Tibial nerve (tissue), 4 donors: ENCODE results near the gene CCDC57. TPM values are rescaled to one million over a fixed set of nuclear protein-coding genes. Genes with fewer than 3 reads are reported as not detected.
"Not testable (repeated sequence)": the region's sequence is repeated elsewhere in the genome, so short reads cannot be mapped to it uniquely, and the experiment has no call there.

Source experiments
- DNase-seq, 2 donors: peaks; one replicate each; pipeline ENCODE4 v3.0.0-alpha.2; 2019; ENCODE audit warnings: low spot score in 2 of 2
- H3K27ac ChIP-seq, 4 donors: fragments of 200-600 bp; sonication (generic) in 3 of 4; one replicate each; pipeline ENCODE4 v1.5.1; 2017 to 2019; ENCODE audit warnings: mild to moderate bottlenecking in 1 of 4
- H3K27me3 ChIP-seq, 2 donors: fragments of 200-600 bp; sonication (generic) in 1 of 2; one replicate each; pipeline versions ENCODE4 v1.5.1 to v1.6.0; 2017 to 2019
- H3K36me3 ChIP-seq, 3 donors: fragments of 200-600 bp; sonication (generic); one replicate each; pipeline ENCODE4 v1.5.1; 2018 to 2019
- H3K4me1 ChIP-seq, 4 donors: fragments of 200-600 bp; sonication (generic) in 3 of 4; one replicate each; pipeline ENCODE4 v1.5.1; 2017 to 2019
- H3K4me3 ChIP-seq, 4 donors: fragments of 200-600 bp; sonication (generic) in 3 of 4; one replicate each; pipeline ENCODE4 v1.5.1; 2017 to 2019; ENCODE audit warnings: mild to moderate bottlenecking in 1 of 4, moderate library complexity in 1 of 4
- H3K9me3 ChIP-seq, 4 donors: fragments of 200-600 bp; sonication (generic) in 3 of 4; one replicate each; pipeline ENCODE4 v1.5.1; 2017 to 2019
- CTCF ChIP-seq, 5 experiments: fragments of 200-600 bp in 3 of 5; fragments of 450-650 bp in 2 of 5; sonication (generic) in 3 of 5; IDR thresholded peaks; one replicate each; pipeline ENCODE4 v1.5.1; 2016 to 2019; ENCODE audit warnings: antibody characterized with exemption in 5 of 5, mild to moderate bottlenecking in 3 of 5, moderate library complexity in 2 of 5
- EP300 ChIP-seq, 2 donors: sonication (generic); formaldehyde crosslinking; IDR thresholded peaks; one replicate each; pipeline ENCODE4 v1.6.1; 2017; ENCODE audit warnings: antibody characterized with exemption in 2 of 2, mild to moderate bottlenecking in 1 of 2
- POLR2A ChIP-seq, 2 donors: fragments of 450-650 bp; IDR thresholded peaks; one replicate each; pipeline ENCODE4 v1.6.1; 2017; ENCODE audit warnings: antibody characterized with exemption in 2 of 2, mild to moderate bottlenecking in 2 of 2, moderate library complexity in 2 of 2
- WGBS, 2 donors: methylation state at CpG; one replicate each; pipeline ENCODE4 v1.1.5; 2018; 5-methylcytosine and 5-hydroxymethylcytosine counted together
- total RNA-seq, 4 donors: library from RNA; depleted of rRNA; stranded (reverse); fragments of >200 nt; gene quantifications; one replicate each; pipeline ENCODE4 v1.1.0, GENCODE V29; 2016

CCDC57 gene
- total RNA-seq, 4 donors from 2014 or later: 33.5 to 91.2 (median 47.9) TPM

GRCh38 chr17:82134101-82134500 is 78.5 kb downstream of the CCDC57 start:
- DNase-seq: peak; percentile 54 to 74
- 79 to 85% methylated on average over 11 of the region's 11 CpGs for WGBS, 2 donors
- Histone ChIP-seq H3K36me3 (peaks cover 0 to 12% (median 0%) of the 10 kb centered on the region in 3 donors), H3K9me3 (no peaks in the 10 kb centered on the region), H3K4me1 (no peaks in the 10 kb centered on the region), H3K27me3 (no peaks in the 10 kb centered on the region), H3K4me3 (no peak overlapping the region), H3K27ac (peak overlapping the region in 3 of 4 donors; percentile 50 to 72 (median 58))
- TF ChIP-seq CTCF (IDR thresholded peaks at IDR 0.05) (no peak), EP300 (IDR thresholded peaks at IDR 0.05) (peak in 1 of 2 donors; percentile 74), POLR2A (IDR thresholded peaks at IDR 0.05) (peak in 1 of 2 donors; percentile 9)

GRCh38 chr17:82133166-82133953 is 79.3 kb downstream of the CCDC57 start:
- H3K36me3 ChIP-seq: not testable (repeated sequence)
- 65 to 72% methylated on average over 8 of the region's 8 CpGs for WGBS, 2 donors

GRCh38 chr17:82129095-82129494 is 83.5 kb downstream of the CCDC57 start:
- H3K36me3 ChIP-seq: peaks cover 0 to 45% (median 0%) of the 10 kb centered on the region in 3 donors
- H3K27ac ChIP-seq: no peak overlapping the region
- WGBS, 2 donors: 88 to 95% methylated on average over 4 of the region's 4 CpGs
- no peak for TF ChIP-seq EP300 (IDR thresholded peaks at IDR 0.05)
- no peak for TF ChIP-seq CTCF (IDR thresholded peaks at IDR 0.05)
- no peak for TF ChIP-seq POLR2A (IDR thresholded peaks at IDR 0.05)
- no peak overlapping the region for H3K4me3 ChIP-seq
- H3K27me3 ChIP-seq: no peaks in the 10 kb centered on the region
- DNase-seq: no peak
- no peaks in the 10 kb centered on the region for H3K9me3 ChIP-seq
- no peaks in the 10 kb centered on the region for H3K4me1 ChIP-seq

More at GRCh38 chr17:82133166-82133953, 79.3 kb downstream of the CCDC57 start:
- not testable (repeated sequence) for H3K27me3 ChIP-seq, H3K4me1 ChIP-seq, H3K9me3 ChIP-seq, H3K4me3 ChIP-seq
- H3K27ac ChIP-seq: peak overlapping the region; percentile 22 to 72 (median 54)
- DNase-seq: peak; percentile 43 to 49

GRCh38 chr17:82128287-82128686 is 84.4 kb downstream of the CCDC57 start:
- no peaks in the 10 kb centered on the region for H3K9me3 ChIP-seq
- H3K4me3 ChIP-seq: no peak overlapping the region
- H3K36me3 ChIP-seq: peaks cover 0 to 45% (median 0%) of the 10 kb centered on the region in 3 donors
- TF ChIP-seq EP300 (IDR thresholded peaks at IDR 0.05): no peak
- TF ChIP-seq CTCF (IDR thresholded peaks at IDR 0.05): no peak
- TF ChIP-seq POLR2A (IDR thresholded peaks at IDR 0.05): no peak
- DNase-seq: no peak
- WGBS, 2 donors: 62 to 91% methylated on average over 8 to 14 of the region's 15 CpGs
- H3K27ac ChIP-seq: no peak overlapping the region
- no peaks in the 10 kb centered on the region for H3K4me1 ChIP-seq
- H3K27me3 ChIP-seq: no peaks in the 10 kb centered on the region

- Histone ChIP-seq H3K4me3 (no peak overlapping the region), H3K4me1 (no peaks in the 10 kb centered on the region), H3K27me3 (no peaks in the 10 kb centered on the region), H3K36me3 (peaks cover 0 to 45% (median 0%) of the 10 kb centered on the region in 3 donors), H3K9me3 (no peaks in the 10 kb centered on the region), H3K27ac (no peak overlapping the region)
- no peak for DNase-seq
- 81 to 97% methylated on average over 6 to 9 of the region's 9 CpGs for WGBS, 2 donors
- TF ChIP-seq CTCF (IDR thresholded peaks at IDR 0.05) (no peak), POLR2A (IDR thresholded peaks at IDR 0.05) (no peak), EP300 (IDR thresholded peaks at IDR 0.05) (no peak)
These were observed 84.9 kb downstream of the CCDC57 start for GRCh38 chr17:82127704-82128103.
